H1 (cell line): ENCODE measurements around the gene MYL3. TPM values are rescaled to one million over a fixed set of nuclear protein-coding genes. Genes with fewer than 3 reads are reported as not detected.

Source experiments
- CTCF ChIA-PET: fragments of 300-600 bp; sonication (Branson Sonifier 250); formaldehyde crosslinking; loops from one replicate; lab custom pipeline; 2021; ENCODE audit not compliant: partially characterized antibody; lab: Charles Lee
- POLR2A ChIA-PET: fragments of 300-600 bp; sonication (Branson Sonifier 250); formaldehyde crosslinking; loops from one replicate; lab custom pipeline; 2021; ENCODE audit warnings: inconsistent platforms; ENCODE audit not compliant: partially characterized antibody; lab: Charles Lee
- DNase-seq, 2 experiments: peaks; one replicate each; pipeline versions ENCODE4 v3.0.0 to v3.0.0-alpha.2; 2010 to 2022; ENCODE audit warnings: low spot score in 2 of 2, low read depth in 1 of 2, mixed read lengths in 1 of 2
- FAIRE-seq: peaks from 2 replicates; lab custom pipeline; 2011; peaks lifted over from hg19 to GRCh38; lab: Jason Lieb, UNC
- H2AFZ ChIP-seq: 2 replicates; pipeline ENCODE4 v1.8.1; 2012; ENCODE audit warnings: low read length, inconsistent platforms
- H2AK5ac ChIP-seq: 2 replicates; pipeline ENCODE4 v1.6.1; 2013; ENCODE audit warnings: low read depth, low read length
- H2BK120ac ChIP-seq: replicated peaks from 2 replicates; pipeline ENCODE3; 2013; ENCODE audit warnings: low read depth, low read length, inconsistent platforms
- H2BK12ac ChIP-seq: 2 replicates; pipeline ENCODE4 v1.6.1; 2013; ENCODE audit warnings: low read depth, low read length
- H2BK15ac ChIP-seq: 2 replicates; pipeline ENCODE4 v1.6.1; 2013; ENCODE audit warnings: low read length
- H2BK20ac ChIP-seq: 2 replicates; pipeline ENCODE4 v1.6.1; 2013; ENCODE audit warnings: low read length
- H2BK5ac ChIP-seq: 2 replicates; pipeline ENCODE4 v1.6.1; 2013; ENCODE audit warnings: low read depth, low read length
- H3K14ac ChIP-seq: 2 replicates; pipeline ENCODE4 v1.6.1; 2013; ENCODE audit warnings: inconsistent platforms; ENCODE audit not compliant: insufficient read length
- H3K18ac ChIP-seq: 2 replicates; pipeline ENCODE4 v1.6.1; 2013; ENCODE audit warnings: low read length; ENCODE audit errors: extremely low read depth
- H3K23ac ChIP-seq: 2 replicates; pipeline ENCODE4 v1.6.1; 2013; ENCODE audit warnings: inconsistent platforms; ENCODE audit not compliant: insufficient read length
- H3K23me2 ChIP-seq: 2 replicates; pipeline ENCODE4 v1.6.1; 2013; ENCODE audit warnings: low read depth, low read length
- H3K27ac ChIP-seq: 2 replicates; pipeline ENCODE4 v1.6.1; 2011; ENCODE audit warnings: low read depth, low read length, inconsistent platforms
- H3K27me3 ChIP-seq, 4 experiments: replicated peaks in 1 of 4; 1 replicate in 1 of 4; 2 replicates in 3 of 4; pipeline versions ENCODE4 v1.6.1 to v1.8.1; 2011 to 2013; ENCODE audit warnings: low read length in 3 of 4, mild to moderate bottlenecking in 3 of 4, inconsistent platforms in 2 of 4, mixed read lengths in 2 of 4, moderate library complexity in 1 of 4; ENCODE audit not compliant: control insufficient read depth in 3 of 4, insufficient read depth in 3 of 4; ENCODE audit errors: extremely low read depth in 1 of 4
- H3K36me3 ChIP-seq, 4 experiments: 2 replicates each; pipeline versions ENCODE4 v1.6.1 to v1.8.1; 2011 to 2013; ENCODE audit warnings: mild to moderate bottlenecking in 4 of 4, low read length in 3 of 4, moderate library complexity in 2 of 4, control low read depth in 1 of 4, inconsistent platforms in 1 of 4; ENCODE audit not compliant: insufficient read depth in 4 of 4, control insufficient read depth in 2 of 4
- H3K4ac ChIP-seq: replicated peaks from 2 replicates; pipeline ENCODE3; 2013; ENCODE audit warnings: low read length, low read depth, mixed read lengths, inconsistent platforms; ENCODE audit not compliant: insufficient read length
- H3K4me1 ChIP-seq, 4 experiments: replicated peaks in 1 of 4; 1 replicate in 1 of 4; 2 replicates in 3 of 4; pipeline versions ENCODE4 v1.6.1 to v1.8.1; 2011 to 2013; ENCODE audit warnings: low read length in 3 of 4, inconsistent platforms in 2 of 4, mixed read lengths in 1 of 4; ENCODE audit not compliant: insufficient read depth in 4 of 4, control insufficient read depth in 3 of 4
- H3K4me2 ChIP-seq, 2 experiments: 2 replicates each; pipeline versions ENCODE4 v1.6.1 to v1.8.1; 2011 to 2013; ENCODE audit warnings: low read depth in 2 of 2, low read length in 2 of 2, control low read depth in 1 of 2, inconsistent platforms in 1 of 2, mild to moderate bottlenecking in 1 of 2; ENCODE audit not compliant: insufficient read depth in 1 of 2
- H3K4me3 ChIP-seq, 4 experiments: fragments of 200-600, 300-600 bp in 1 of 4; sonication (generic), shearing (Covaris generic), sonication (Bioruptor Twin) in 1 of 4; 2 replicates each; pipeline versions ENCODE4 v1.5.1 to v1.8.1; 2011 to 2016; ENCODE audit warnings: low read length in 4 of 4, low read depth in 3 of 4, control low read depth in 2 of 4, inconsistent platforms in 2 of 4, mild to moderate bottlenecking in 2 of 4, mixed read lengths in 1 of 4, moderate library complexity in 1 of 4; ENCODE audit not compliant: insufficient read depth in 2 of 4; ENCODE audit errors: extremely low read depth in 1 of 4
- H3K56ac ChIP-seq: replicated peaks from 2 replicates; pipeline ENCODE3; 2013; ENCODE audit warnings: low read depth, mild to moderate bottlenecking, mixed read lengths, low read length, inconsistent platforms; ENCODE audit not compliant: insufficient read length
- H3K79me1 ChIP-seq: 2 replicates; pipeline ENCODE4 v1.6.1; 2013; ENCODE audit warnings: low read depth, low read length, control low read depth
- H3K79me2 ChIP-seq, 2 experiments: 2 replicates each; pipeline versions ENCODE4 v1.6.1 to v1.8.1; 2012 to 2013; ENCODE audit warnings: low read length in 2 of 2, mild to moderate bottlenecking in 2 of 2, inconsistent platforms in 1 of 2; ENCODE audit not compliant: insufficient read depth in 2 of 2, control insufficient read depth in 1 of 2
- H3K9ac ChIP-seq, 4 experiments: replicated peaks in 1 of 4; 1 replicate in 1 of 4; 2 replicates in 3 of 4; pipeline versions ENCODE4 v1.6.1 to v1.8.1; 2011 to 2013; ENCODE audit warnings: low read depth in 3 of 4, low read length in 3 of 4, control low read depth in 2 of 4, mild to moderate bottlenecking in 2 of 4, moderate library complexity in 2 of 4, inconsistent platforms in 1 of 4; ENCODE audit errors: extremely low read depth in 1 of 4
- H3K9me3 ChIP-seq, 2 experiments: 2 replicates each; pipeline versions ENCODE4 v1.6.1 to v1.8.1; 2012 to 2013; ENCODE audit warnings: mild to moderate bottlenecking in 2 of 2, moderate library complexity in 2 of 2, control low read depth in 1 of 2, inconsistent platforms in 1 of 2, low read depth in 1 of 2, low read length in 1 of 2, mixed read lengths in 1 of 2; ENCODE audit not compliant: insufficient read depth in 2 of 2
- H4K20me1 ChIP-seq, 2 experiments: replicated peaks in 1 of 2; 2 replicates each; pipeline versions ENCODE3 to v1.8.1; 2011 to 2013; ENCODE audit warnings: inconsistent platforms in 2 of 2, low read length in 2 of 2, mild to moderate bottlenecking in 1 of 2; ENCODE audit not compliant: insufficient read depth in 2 of 2, control insufficient read depth in 1 of 2
- H4K5ac ChIP-seq: 2 replicates; pipeline ENCODE4 v1.6.1; 2013; ENCODE audit warnings: low read length, low read depth, mixed read lengths, inconsistent platforms; ENCODE audit not compliant: insufficient read length
- H4K8ac ChIP-seq: 2 replicates; pipeline ENCODE4 v1.8.0; 2013; ENCODE audit warnings: mild to moderate bottlenecking, moderate library complexity, low read length, inconsistent platforms; ENCODE audit not compliant: insufficient read depth; ENCODE audit errors: extremely low read depth
- H4K91ac ChIP-seq: replicated peaks from 2 replicates; pipeline ENCODE3; 2013; ENCODE audit warnings: low read length, mixed read lengths, inconsistent platforms; ENCODE audit not compliant: insufficient read length
- CBX8 ChIP-seq: fragments of 300-800, 300-1000 bp; sonication (generic); IDR thresholded peaks from 2 replicates; pipeline ENCODE4 v1.7.1; 2016; ENCODE audit warnings: low read depth, low read length, borderline replicate concordance
- GTF2F1 ChIP-seq: IDR thresholded peaks from 2 replicates; pipeline ENCODE4 v1.6.1; 2012; ENCODE audit warnings: low read depth, low read length, improper control_type of control experiment, borderline replicate concordance
- KDM1A ChIP-seq: fragments of 200-600, 300-600 bp; sonication (generic); IDR thresholded peaks from 2 replicates; pipeline ENCODE4 v1.7.1; 2016; ENCODE audit warnings: mild to moderate bottlenecking, low read length, borderline replicate concordance
- WGBS, 2 experiments: shearing (Covaris generic) in 1 of 2; methylation state at CpG; one replicate each; pipeline versions ENCODE4 v1.1.6 to v1.1.7; 2013 to 2015; ENCODE audit warnings: low lambda C conversion rate in 2 of 2, mixed read lengths in 2 of 2, inconsistent platforms in 1 of 2, low coverage in 1 of 2, missing lambda C conversion rate in 1 of 2; ENCODE audit not compliant: insufficient replicate concordance in 2 of 2, insufficient coverage in 1 of 2, insufficient read length in 1 of 2; ENCODE audit errors: extremely low coverage in 1 of 2, missing lambda C conversion rate in 1 of 2; 5-methylcytosine and 5-hydroxymethylcytosine counted together
- polyA plus RNA-seq, 7 experiments: library from polyadenylated mRNA; depleted of rRNA in 3 of 7; stranded (reverse) in 5 of 7; unstranded in 2 of 7; fragments of >200 nt in 5 of 7; fragments of 200-250 nt in 2 of 7; gene quantifications; 1 replicate in 5 of 7; 2 replicates in 1 of 7; 4 replicates in 1 of 7; pipeline versions ENCODE4 v1.2.1 to v1.2.3, GENCODE V29; 2011 to 2013; ENCODE audit warnings: missing spikeins in 2 of 7, mixed read lengths in 2 of 7
- total RNA-seq: library from RNA; stranded (reverse); fragmentation: NEBNext Ultra II Directional; extraction: Animal tissue kit (Norgen Biotek cat#: 25700); gene quantifications from 2 replicates; pipeline ENCODE4 v1.2.1, GENCODE V29; 2021

The MYL3 gene
- total and polyA plus RNA-seq, 2 of the 8 experiments (the other 6 are each of a cell fraction or from before 2014, with no cell fraction given) = 0.06 TPM; not detected in 1

DNA sequence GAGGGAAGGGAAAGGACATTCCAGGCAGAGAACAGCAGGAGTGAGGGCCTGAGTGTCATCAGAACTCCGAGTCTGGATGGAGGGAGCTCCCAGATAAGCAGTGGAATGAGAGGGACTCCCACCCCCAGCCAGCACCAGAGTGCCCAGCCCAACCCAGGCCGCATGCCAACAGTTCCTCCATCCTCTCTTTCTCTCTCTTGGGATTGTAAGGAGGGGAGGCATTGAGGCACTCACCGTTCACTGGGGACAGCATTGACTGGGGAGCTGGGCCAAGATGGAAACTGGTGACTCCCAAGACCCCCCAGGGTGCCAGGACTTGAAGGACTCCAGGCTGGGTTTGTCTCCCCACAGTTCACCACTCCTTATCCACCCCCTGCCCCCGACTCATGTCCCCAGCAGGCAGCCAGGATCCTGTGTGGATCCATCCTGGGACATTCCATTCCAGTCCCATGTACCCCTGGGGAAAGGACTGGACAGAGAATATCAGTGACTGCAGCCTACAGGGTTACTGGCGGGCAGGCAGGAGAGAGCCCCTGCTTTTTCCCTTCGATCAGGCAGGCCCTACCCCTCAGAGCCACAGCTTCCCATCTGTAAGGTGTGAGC, 30.0 kb upstream of the MYL3 start:
- no peaks in the 10 kb centered on the region for H3K9me3 ChIP-seq
- H3K4me1 ChIP-seq = peaks cover 4 to 21% (median 16%) of the 10 kb centered on the region in 4 experiments
- H3K4me2 ChIP-seq = peak overlapping the region; percentile 62 to 99
- peak overlapping the region; percentile 31; the same call in 1 of the 2 replicates for H2AFZ ChIP-seq
- no peak for TF ChIP-seq KDM1A
- no peak for TF ChIP-seq GTF2F1
- no peak for TF ChIP-seq CBX8
- TF ChIP-seq, all 59 proteins: peak for 0
- Histone ChIP-seq H2BK12ac (no peak overlapping the region), H3K36me3 (no peaks in the 10 kb centered on the region), H3K4me3 (peak overlapping the region; percentile 9 to 56 (median 48); a peak in 4 of 8 replicates), H2AK5ac (no peak overlapping the region), H3K18ac (peak overlapping the region; percentile 36; the same call in 1 of the 2 replicates), H3K79me2 (no peaks in the 10 kb centered on the region), H4K5ac (no peak overlapping the region), H2BK20ac (no peak overlapping the region), H3K56ac (no peak overlapping the region), H3K23ac (no peak overlapping the region), H3K14ac (no peak overlapping the region), H3K4ac (no peak overlapping the region), H3K23me2 (peaks cover 4% of the 10 kb centered on the region; the same call in 1 of the 2 replicates), H4K20me1 (peaks cover 0 to 5% of the 10 kb centered on the region in 2 experiments), H2BK5ac (no peak overlapping the region), H4K91ac (no peak overlapping the region), H4K8ac (no peak overlapping the region), H3K79me1 (no peaks in the 10 kb centered on the region), H3K9ac (no peak overlapping the region), H3K27ac (no peak overlapping the region), H2BK120ac (no peak overlapping the region), H3K27me3 (peaks cover 15 to 70% (median 53%) of the 10 kb centered on the region in 4 experiments), H2BK15ac (peak overlapping the region; percentile 88; the same call in 1 of the 2 replicates)
- no peak for DNase-seq
- ChIA-PET POLR2A (interaction anchor here (1.1 to 1.2 kb wide), 2 partner anchors 11 to 30 kb away, joined by 3 read pairs; no protein-coding TSS in a partner anchor), CTCF (interaction anchor here (1.1 to 13.3 kb wide), 12 partner anchors 11 to 185 kb away, joined by 3 to 91 read pairs (median 14); partner anchors contain the start of genes MYL3 and PTH1R)
- FAIRE-seq = no peak
- 81% methylated on average over 6 of the region's 6 CpGs; no CpG with 5 or more reads in 1 of the 2 experiments for WGBS, 2 experiments
